Measurements from ENCODE around the gene CCND1.

DNA sequence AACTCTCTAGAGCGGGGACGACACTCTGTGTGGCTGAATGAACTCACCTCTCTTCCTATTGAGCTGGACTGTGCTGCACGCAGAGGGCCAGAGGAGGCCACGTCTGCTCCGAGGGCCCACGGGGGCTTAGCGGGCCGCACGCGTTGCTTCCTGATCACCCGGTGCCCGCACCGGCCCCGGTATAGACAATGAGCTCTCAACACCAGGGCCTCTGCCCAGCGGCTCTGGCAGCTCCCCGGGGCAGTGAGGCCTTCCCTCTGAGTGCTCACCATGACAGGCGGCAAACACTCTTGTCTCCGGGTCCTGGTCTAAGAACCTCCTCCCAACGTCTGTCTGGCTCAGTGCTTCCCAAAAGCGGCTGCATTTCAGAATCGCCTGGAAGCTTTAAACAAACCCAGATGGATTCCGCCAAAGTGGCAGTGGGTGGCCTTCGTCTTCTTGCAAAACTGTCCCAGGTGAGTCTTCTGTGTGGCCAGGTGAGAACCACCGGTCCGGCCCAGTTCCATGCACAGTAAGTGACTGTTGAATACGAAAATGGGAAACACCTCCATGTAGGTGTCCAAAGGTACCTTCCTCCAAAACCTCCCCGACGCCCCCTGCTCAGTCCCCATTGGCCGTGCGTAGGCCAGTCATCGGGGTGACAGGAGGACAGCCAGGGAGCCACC lies 47.8 kb upstream of the CCND1 start:
- TF ChIP-seq, protein P1, sequence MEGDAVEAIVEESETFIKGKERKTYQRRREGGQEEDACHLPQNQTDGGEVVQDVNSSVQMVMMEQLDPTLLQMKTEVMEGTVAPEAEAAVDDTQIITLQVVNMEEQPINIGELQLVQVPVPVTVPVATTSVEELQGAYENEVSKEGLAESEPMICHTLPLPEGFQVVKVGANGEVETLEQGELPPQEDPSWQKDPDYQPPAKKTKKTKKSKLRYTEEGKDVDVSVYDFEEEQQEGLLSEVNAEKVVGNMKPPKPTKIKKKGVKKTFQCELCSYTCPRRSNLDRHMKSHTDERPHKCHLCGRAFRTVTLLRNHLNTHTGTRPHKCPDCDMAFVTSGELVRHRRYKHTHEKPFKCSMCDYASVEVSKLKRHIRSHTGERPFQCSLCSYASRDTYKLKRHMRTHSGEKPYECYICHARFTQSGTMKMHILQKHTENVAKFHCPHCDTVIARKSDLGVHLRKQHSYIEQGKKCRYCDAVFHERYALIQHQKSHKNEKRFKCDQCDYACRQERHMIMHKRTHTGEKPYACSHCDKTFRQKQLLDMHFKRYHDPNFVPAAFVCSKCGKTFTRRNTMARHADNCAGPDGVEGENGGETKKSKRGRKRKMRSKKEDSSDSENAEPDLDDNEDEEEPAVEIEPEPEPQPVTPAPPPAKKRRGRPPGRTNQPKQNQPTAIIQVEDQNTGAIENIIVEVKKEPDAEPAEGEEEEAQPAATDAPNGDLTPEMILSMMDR (conservative IDR thresholded peaks at IDR 0.05; ENCODE audit: low read length), result no peak
- no peak for TF ChIP-seq EZH2phosphoT487 (IDR thresholded peaks at IDR 0.05; ENCODE audit: borderline replicate concordance, low read depth, low read length)

Measured in OCI-LY7 (cell line).